SK-N-SH (cell line): Measurements from ENCODE around the gene STK32C. TPM values are rescaled to one million over a fixed set of nuclear protein-coding genes. Genes with fewer than 3 reads are reported as not detected.

ENCODE experiments used
- CTCF ChIA-PET: fragments of 300-600, 350-600 bp; formaldehyde crosslinking; extraction: SDS; loops from one replicate; lab custom pipeline; 2021; lab: Yijun Ruan, JAX
- POLR2A ChIA-PET: fragments of 350-600 bp; sonication (Branson Sonifier 250); formaldehyde crosslinking; extraction: SDS; loops from one replicate; lab custom pipeline; 2020; ENCODE audit warnings: antibody characterized with exemption, inconsistent platforms; lab: Yijun Ruan, JAX
- DNase-seq: peaks from one replicate; pipeline ENCODE4 v3.0.0; 2012
- H2AFZ ChIP-seq: fragments of 200-600 bp; sonication (generic); 2 replicates; pipeline ENCODE4 v1.8.1; 2016; ENCODE audit warnings: antibody characterized with exemption, mild to moderate bottlenecking, low read depth
- H3F3A ChIP-seq: fragments of 200-600 bp; sonication (generic); replicated peaks from 2 replicates; pipeline ENCODE3; 2016; ENCODE audit warnings: antibody characterized with exemption, mild to moderate bottlenecking; ENCODE audit not compliant: insufficient read depth
- H3K27ac ChIP-seq, 2 experiments: fragments of 200-500 bp in 1 of 2; fragments of 200-600 bp in 1 of 2; sonication (Bioruptor generic) in 1 of 2; sonication (generic), shearing (Covaris generic) in 1 of 2; 2 replicates each; pipeline versions ENCODE4 v1.5.1 to v1.6.1; 2014 to 2016; ENCODE audit warnings: low read depth in 2 of 2, inconsistent platforms in 1 of 2, low read length in 1 of 2, mild to moderate bottlenecking in 1 of 2, mixed read lengths in 1 of 2
- H3K27me3 ChIP-seq: fragments of 200-600 bp; sonication (generic), shearing (Covaris generic); 2 replicates; pipeline ENCODE4 v1.6.1; 2016; ENCODE audit warnings: mixed run types; ENCODE audit not compliant: insufficient read depth
- H3K36me3 ChIP-seq, 2 experiments: fragments of 200-500 bp in 1 of 2; fragments of 200-600 bp in 1 of 2; sonication (Bioruptor generic) in 1 of 2; sonication (generic) in 1 of 2; replicated peaks in 1 of 2; 2 replicates each; pipeline versions ENCODE3 to v1.5.1; 2014 to 2016; ENCODE audit warnings: low read length in 1 of 2, mild to moderate bottlenecking in 1 of 2; ENCODE audit not compliant: insufficient read depth in 2 of 2, control insufficient read depth in 1 of 2
- H3K4me1 ChIP-seq, 2 experiments: fragments of 200-500 bp in 1 of 2; fragments of 200-600 bp in 1 of 2; sonication (Bioruptor generic) in 1 of 2; sonication (generic), shearing (Covaris generic) in 1 of 2; 2 replicates each; pipeline versions ENCODE4 v1.5.1 to v1.6.1; 2014 to 2016; ENCODE audit warnings: low read depth in 1 of 2, low read length in 1 of 2, mixed run types in 1 of 2; ENCODE audit not compliant: insufficient read depth in 2 of 2, control insufficient read depth in 1 of 2
- H3K4me2 ChIP-seq: fragments of 200-600 bp; sonication (generic), shearing (Covaris generic); 2 replicates; pipeline ENCODE4 v1.6.1; 2017; ENCODE audit warnings: mixed run types
- H3K4me3 ChIP-seq, 2 experiments: fragments of 200-500 bp in 1 of 2; fragments of 200-600 bp in 1 of 2; sonication (Bioruptor generic) in 1 of 2; sonication (generic), shearing (Covaris generic) in 1 of 2; 2 replicates each; pipeline versions ENCODE4 v1.5.1 to v1.8.1; 2014 to 2016; ENCODE audit warnings: low read depth in 2 of 2, inconsistent platforms in 1 of 2, low read length in 1 of 2, mild to moderate bottlenecking in 1 of 2, mixed read lengths in 1 of 2, moderate library complexity in 1 of 2
- H3K79me2 ChIP-seq: fragments of 200-600 bp; sonication (generic); 2 replicates; pipeline ENCODE4 v1.8.1; 2017; ENCODE audit warnings: mild to moderate bottlenecking; ENCODE audit not compliant: insufficient read depth
- H3K9ac ChIP-seq: fragments of 200-600 bp; sonication (generic); 2 replicates; pipeline ENCODE4 v1.6.1; 2017; ENCODE audit warnings: mixed run types
- H3K9me2 ChIP-seq: fragments of 200-600 bp; sonication (generic); 2 replicates; pipeline ENCODE4 v1.6.1; 2017; ENCODE audit warnings: mixed run types
- H3K9me3 ChIP-seq: fragments of 200-600 bp; sonication (generic); 2 replicates; pipeline ENCODE4 v1.6.1; 2017; ENCODE audit warnings: mixed run types, mild to moderate bottlenecking, moderate library complexity
- H4K20me1 ChIP-seq: fragments of 200-600 bp; sonication (generic); 2 replicates; pipeline ENCODE4 v1.6.1; 2017; ENCODE audit warnings: mild to moderate bottlenecking, mixed run types; ENCODE audit not compliant: insufficient read depth
- CHD2 ChIP-seq: fragments of 150-350 bp; IDR thresholded peaks from 2 replicates; pipeline ENCODE4 v1.6.1; 2018; ENCODE audit warnings: low read length; ENCODE audit not compliant: partially characterized antibody
- ELF1 ChIP-seq: IDR thresholded peaks from 2 replicates; pipeline ENCODE4 v1.4.0; 2012
- EP300 ChIP-seq, 2 experiments: IDR thresholded peaks; 2 replicates each; pipeline versions ENCODE4 v1.4.0 to v1.6.1; 2012; ENCODE audit warnings: borderline replicate concordance in 1 of 2, low read depth in 1 of 2, low read length in 1 of 2
- EZH2phosphoT487 ChIP-seq: fragments of 200-600 bp; sonication (generic); IDR thresholded peaks from 2 replicates; pipeline ENCODE4 v1.6.1; 2017; ENCODE audit warnings: low read depth, mixed run types, mild to moderate bottlenecking, antibody characterized with exemption, moderate library complexity, borderline replicate concordance
- GABPA ChIP-seq: IDR thresholded peaks from 2 replicates; pipeline ENCODE4 v1.4.0; 2012; ENCODE audit warnings: low read depth, mild to moderate bottlenecking
- GATA2 ChIP-seq: sonication (generic); formaldehyde crosslinking; IDR thresholded peaks from 2 replicates; pipeline ENCODE4 v1.5.0; 2020; ENCODE audit warnings: mild to moderate bottlenecking, missing genetic modification reagents
- JUND ChIP-seq: IDR thresholded peaks from 2 replicates; pipeline ENCODE4 v1.4.0; 2012
- MEF2A ChIP-seq: IDR thresholded peaks from 2 replicates; pipeline ENCODE4 v1.4.0; 2012; ENCODE audit warnings: low read depth, borderline replicate concordance
- MXI1 ChIP-seq: IDR thresholded peaks from 2 replicates; pipeline ENCODE4 v1.6.1; 2012; ENCODE audit warnings: mild to moderate bottlenecking, low read depth, low read length, improper control_type of control experiment
- NFIC ChIP-seq: IDR thresholded peaks from 2 replicates; pipeline ENCODE4 v1.4.0; 2012; ENCODE audit warnings: borderline replicate concordance
- POLR2AphosphoS5 ChIP-seq: IDR thresholded peaks from 2 replicates; pipeline ENCODE4 v1.6.1; 2012; ENCODE audit warnings: low read depth, low read length
- SIN3A ChIP-seq: IDR thresholded peaks from 2 replicates; pipeline ENCODE4 v1.6.1; 2012; ENCODE audit warnings: low read depth, mild to moderate bottlenecking, low read length, moderate library complexity, borderline replicate concordance
- SMC3 ChIP-seq: IDR thresholded peaks from 2 replicates; pipeline ENCODE4 v1.6.1; 2012; ENCODE audit warnings: low read depth, low read length, improper control_type of control experiment
- TCF12 ChIP-seq: IDR thresholded peaks from 2 replicates; pipeline ENCODE4 v1.4.0; 2012
- TEAD4 ChIP-seq: IDR thresholded peaks from 2 replicates; pipeline ENCODE4 v1.4.0; 2012; ENCODE audit warnings: mild to moderate bottlenecking, borderline replicate concordance; ENCODE audit not compliant: insufficient read depth
- WGBS: methylation state at CpG from one replicate; pipeline ENCODE4 v1.1.6; 2017; ENCODE audit warnings: low lambda C conversion rate; 5-methylcytosine and 5-hydroxymethylcytosine counted together
- polyA plus RNA-seq, 3 experiments: library from polyadenylated mRNA; depleted of rRNA; stranded (reverse); fragments of >200 nt; gene quantifications; 2 replicates each; pipeline ENCODE4 v1.2.3, GENCODE V29; 2012
- TF ChIP-seq, protein P1 (sequence below): IDR thresholded peaks from 2 replicates; pipeline ENCODE4 v1.4.0; 2012; ENCODE audit warnings: low read depth, borderline replicate concordance
- TF ChIP-seq, protein P2 (sequence below): IDR thresholded peaks from 2 replicates; pipeline ENCODE4 v1.6.1; 2012; ENCODE audit warnings: mild to moderate bottlenecking, low read depth, low read length, moderate library complexity
- TF ChIP-seq, protein P3 (sequence below): IDR thresholded peaks from 2 replicates; pipeline ENCODE4; 2012
- TF ChIP-seq, protein P4 (sequence below): IDR thresholded peaks from 2 replicates; pipeline ENCODE4 v1.4.0; 2012; ENCODE audit warnings: low read depth, borderline replicate concordance

STK32C gene
- polyA plus RNA-seq, 1 of the 3 experiments (the other 2 are of a cell fraction), result 27.8 TPM

DNA sequence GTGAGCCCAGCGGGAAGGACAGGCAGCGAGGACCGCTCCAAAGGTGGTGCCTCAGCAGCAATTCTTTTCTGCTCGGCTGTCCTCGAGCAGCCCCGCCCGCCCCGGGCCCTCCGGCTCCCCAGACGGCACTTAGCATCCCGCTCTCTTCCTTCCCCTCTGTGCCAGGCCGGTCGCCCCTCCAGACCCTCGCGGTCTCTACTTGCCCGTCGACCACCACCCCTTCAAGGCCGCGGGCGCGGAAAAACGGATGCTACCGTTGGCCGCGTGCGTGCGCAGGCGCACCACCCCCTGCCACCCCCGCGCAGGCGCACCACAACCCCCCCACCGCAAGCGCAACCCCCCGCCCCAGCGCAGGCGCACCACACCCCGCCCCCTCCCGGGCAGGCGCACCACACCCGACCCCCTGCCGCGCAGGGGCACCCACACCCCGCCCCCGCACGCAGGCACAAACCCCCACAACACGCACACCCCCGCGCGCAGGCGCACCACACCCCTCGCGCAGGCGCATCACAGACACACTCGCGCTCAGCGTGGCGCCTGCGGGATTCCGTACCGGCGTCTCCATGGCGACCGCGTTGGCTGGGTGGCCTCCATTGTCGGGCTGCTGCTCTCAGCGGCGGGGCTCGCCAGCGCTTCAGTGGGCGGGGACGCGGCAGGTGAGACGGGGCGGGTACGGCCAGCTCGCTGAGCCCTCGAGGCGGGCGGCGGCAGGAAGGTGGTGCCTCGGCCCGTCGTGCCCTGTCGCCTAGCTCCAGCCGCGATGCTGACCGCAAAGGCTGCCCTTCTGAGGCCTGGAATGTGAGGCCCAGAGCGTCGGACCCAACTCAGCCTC lies 24.1 kb upstream of the STK32C start, which contains the start of gene LRRC27 (continued):
- no peak for TF ChIP-seq GABPA
- TF ChIP-seq, protein P1, sequence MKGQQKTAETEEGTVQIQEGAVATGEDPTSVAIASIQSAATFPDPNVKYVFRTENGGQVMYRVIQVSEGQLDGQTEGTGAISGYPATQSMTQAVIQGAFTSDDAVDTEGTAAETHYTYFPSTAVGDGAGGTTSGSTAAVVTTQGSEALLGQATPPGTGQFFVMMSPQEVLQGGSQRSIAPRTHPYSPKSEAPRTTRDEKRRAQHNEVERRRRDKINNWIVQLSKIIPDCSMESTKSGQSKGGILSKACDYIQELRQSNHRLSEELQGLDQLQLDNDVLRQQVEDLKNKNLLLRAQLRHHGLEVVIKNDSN, result no peak
- TF ChIP-seq, protein P2, sequence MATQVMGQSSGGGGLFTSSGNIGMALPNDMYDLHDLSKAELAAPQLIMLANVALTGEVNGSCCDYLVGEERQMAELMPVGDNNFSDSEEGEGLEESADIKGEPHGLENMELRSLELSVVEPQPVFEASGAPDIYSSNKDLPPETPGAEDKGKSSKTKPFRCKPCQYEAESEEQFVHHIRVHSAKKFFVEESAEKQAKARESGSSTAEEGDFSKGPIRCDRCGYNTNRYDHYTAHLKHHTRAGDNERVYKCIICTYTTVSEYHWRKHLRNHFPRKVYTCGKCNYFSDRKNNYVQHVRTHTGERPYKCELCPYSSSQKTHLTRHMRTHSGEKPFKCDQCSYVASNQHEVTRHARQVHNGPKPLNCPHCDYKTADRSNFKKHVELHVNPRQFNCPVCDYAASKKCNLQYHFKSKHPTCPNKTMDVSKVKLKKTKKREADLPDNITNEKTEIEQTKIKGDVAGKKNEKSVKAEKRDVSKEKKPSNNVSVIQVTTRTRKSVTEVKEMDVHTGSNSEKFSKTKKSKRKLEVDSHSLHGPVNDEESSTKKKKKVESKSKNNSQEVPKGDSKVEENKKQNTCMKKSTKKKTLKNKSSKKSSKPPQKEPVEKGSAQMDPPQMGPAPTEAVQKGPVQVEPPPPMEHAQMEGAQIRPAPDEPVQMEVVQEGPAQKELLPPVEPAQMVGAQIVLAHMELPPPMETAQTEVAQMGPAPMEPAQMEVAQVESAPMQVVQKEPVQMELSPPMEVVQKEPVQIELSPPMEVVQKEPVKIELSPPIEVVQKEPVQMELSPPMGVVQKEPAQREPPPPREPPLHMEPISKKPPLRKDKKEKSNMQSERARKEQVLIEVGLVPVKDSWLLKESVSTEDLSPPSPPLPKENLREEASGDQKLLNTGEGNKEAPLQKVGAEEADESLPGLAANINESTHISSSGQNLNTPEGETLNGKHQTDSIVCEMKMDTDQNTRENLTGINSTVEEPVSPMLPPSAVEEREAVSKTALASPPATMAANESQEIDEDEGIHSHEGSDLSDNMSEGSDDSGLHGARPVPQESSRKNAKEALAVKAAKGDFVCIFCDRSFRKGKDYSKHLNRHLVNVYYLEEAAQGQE, result no peak
- TF ChIP-seq EP300 (IDR thresholded peaks at IDR 0.05; ENCODE audit: borderline replicate concordance in 1 of 2, low read depth in 1 of 2, low read length in 1 of 2), result 0 out of 4 replicates have a peak, but pooled peaks of 1 of the 2 experiments have one; percentile 4
- TF ChIP-seq POLR2AphosphoS5, result peak; percentile 66; the same call in 1 of the 2 replicates
- no peak for TF ChIP-seq TEAD4

DNA sequence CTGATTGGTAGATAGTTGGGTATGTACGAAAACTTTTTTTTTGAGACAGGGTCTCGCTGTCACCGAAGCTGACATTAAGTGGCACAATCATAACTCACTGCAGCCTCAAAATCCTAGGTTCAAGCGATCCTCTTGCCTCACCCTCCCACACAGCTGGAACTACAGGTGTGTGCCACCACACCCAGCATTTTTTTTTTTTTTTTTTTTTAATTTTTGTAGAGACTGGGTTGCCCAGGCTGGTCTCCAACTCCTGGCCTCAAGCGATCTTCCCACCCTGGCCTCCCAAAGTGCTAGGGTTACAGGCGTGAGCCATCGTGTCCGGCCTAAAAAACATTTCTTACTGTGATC lies 22.7 kb upstream of the STK32C start:
- Histone ChIP-seq H4K20me1 (no peaks in the 10 kb centered on the region), H3K4me1 (peaks cover 0 to 30% of the 10 kb centered on the region in 2 experiments; a peak in 3 of 4 replicates), H3K27me3 (no peaks in the 10 kb centered on the region), H3F3A (peaks cover 7% of the 10 kb centered on the region), H3K4me3 (peak overlapping the region; percentile 81 to 91), H3K9ac (peak overlapping the region; percentile 93; the same call in 1 of the 2 replicates), H3K4me2 (peak overlapping the region; percentile 91), H3K9me3 (no peaks in the 10 kb centered on the region), H3K79me2 (peaks cover 71% of the 10 kb centered on the region), H3K27ac (peak overlapping the region; percentile 60 to 62; a peak in 3 of 4 replicates), H2AFZ (no peak overlapping the region), H3K9me2 (no peaks in the 10 kb centered on the region), H3K36me3 (peaks cover 8 to 24% of the 10 kb centered on the region in 2 experiments)
- DNase-seq, result no peak
- CTCF ChIA-PET, result no interaction called here
- WGBS, result 73% methylated on average over 8 of the region's 8 CpGs
- POLR2A ChIA-PET, result no interaction called here
- TF ChIP-seq MEF2A, result no peak
- TF ChIP-seq NFIC, result no peak
- no peak for TF ChIP-seq ELF1
- no peak for TF ChIP-seq SMC3
- TF ChIP-seq TCF12, result no peak
- no peak for TF ChIP-seq CHD2
- TF ChIP-seq JUND, result no peak
- TF ChIP-seq POLR2AphosphoS5, result no peak
- TF ChIP-seq, protein P2, result no peak
- no peak for TF ChIP-seq GATA2 (CRISPR knock-in tag)
- no peak for TF ChIP-seq MXI1
- no peak for TF ChIP-seq EZH2phosphoT487
- TF ChIP-seq SIN3A, result no peak
- TF ChIP-seq GABPA, result no peak
- TF ChIP-seq, protein P3, sequence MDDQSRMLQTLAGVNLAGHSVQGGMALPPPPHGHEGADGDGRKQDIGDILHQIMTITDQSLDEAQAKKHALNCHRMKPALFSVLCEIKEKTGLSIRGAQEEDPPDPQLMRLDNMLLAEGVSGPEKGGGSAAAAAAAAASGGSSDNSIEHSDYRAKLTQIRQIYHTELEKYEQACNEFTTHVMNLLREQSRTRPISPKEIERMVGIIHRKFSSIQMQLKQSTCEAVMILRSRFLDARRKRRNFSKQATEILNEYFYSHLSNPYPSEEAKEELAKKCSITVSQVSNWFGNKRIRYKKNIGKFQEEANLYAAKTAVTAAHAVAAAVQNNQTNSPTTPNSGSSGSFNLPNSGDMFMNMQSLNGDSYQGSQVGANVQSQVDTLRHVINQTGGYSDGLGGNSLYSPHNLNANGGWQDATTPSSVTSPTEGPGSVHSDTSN, result no peak
- TF ChIP-seq, protein P4, sequence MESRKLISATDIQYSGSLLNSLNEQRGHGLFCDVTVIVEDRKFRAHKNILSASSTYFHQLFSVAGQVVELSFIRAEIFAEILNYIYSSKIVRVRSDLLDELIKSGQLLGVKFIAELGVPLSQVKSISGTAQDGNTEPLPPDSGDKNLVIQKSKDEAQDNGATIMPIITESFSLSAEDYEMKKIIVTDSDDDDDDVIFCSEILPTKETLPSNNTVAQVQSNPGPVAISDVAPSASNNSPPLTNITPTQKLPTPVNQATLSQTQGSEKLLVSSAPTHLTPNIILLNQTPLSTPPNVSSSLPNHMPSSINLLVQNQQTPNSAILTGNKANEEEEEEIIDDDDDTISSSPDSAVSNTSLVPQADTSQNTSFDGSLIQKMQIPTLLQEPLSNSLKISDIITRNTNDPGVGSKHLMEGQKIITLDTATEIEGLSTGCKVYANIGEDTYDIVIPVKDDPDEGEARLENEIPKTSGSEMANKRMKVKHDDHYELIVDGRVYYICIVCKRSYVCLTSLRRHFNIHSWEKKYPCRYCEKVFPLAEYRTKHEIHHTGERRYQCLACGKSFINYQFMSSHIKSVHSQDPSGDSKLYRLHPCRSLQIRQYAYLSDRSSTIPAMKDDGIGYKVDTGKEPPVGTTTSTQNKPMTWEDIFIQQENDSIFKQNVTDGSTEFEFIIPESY, result no peak
